Measurements from ENCODE around the gene SHISA5. TPM values are rescaled to one million over a fixed set of nuclear protein-coding genes. Genes with fewer than 3 reads are reported as not detected.
"Not testable (repeated sequence)": the region's sequence is repeated elsewhere in the genome, so short reads cannot be mapped to it uniquely, and the experiment has no call there.

Gene SHISA5
- total RNA-seq, 1 experiment from 2014 or later, result 85.4 TPM

GRCh38 chr3:48477959-48478520, 25.9 kb downstream of the SHISA5 start:
- DNase-seq (ENCODE audit: low spot score), result no peak

GRCh38 chr3:48476426-48477053, 27.4 kb downstream of the SHISA5 start:
- DNase-seq (ENCODE audit: low spot score), result no peak

GRCh38 chr3:48475188-48475587, 28.8 kb downstream of the SHISA5 start:
- no peak for DNase-seq (ENCODE audit: low spot score)

- DNase-seq (ENCODE audit: low spot score), result no peak
Observed at GRCh38 chr3:48474619-48475018, 29.4 kb downstream of the SHISA5 start.

- DNase-seq (ENCODE audit: low spot score), result not testable (repeated sequence)
Observed at GRCh38 chr3:48474031-48474430, 29.9 kb downstream of the SHISA5 start.

- no peak for DNase-seq (ENCODE audit: low spot score)
Observed at GRCh38 chr3:48473617-48473952, 30.4 kb downstream of the SHISA5 start.

GRCh38 chr3:48472923-48473616, 30.9 kb downstream of the SHISA5 start:
- DNase-seq (ENCODE audit: low spot score), result peak; percentile 89

- no peak for DNase-seq (ENCODE audit: low spot score)
Observed at GRCh38 chr3:48472673-48472922, 31.4 kb downstream of the SHISA5 start.

GRCh38 chr3:48470286-48470685, 33.7 kb downstream of the SHISA5 start:
- DNase-seq (ENCODE audit: low spot score), result no peak

- no peak for DNase-seq (ENCODE audit: low spot score)
Observed at GRCh38 chr3:48469046-48469915, 34.7 kb downstream of the SHISA5 start.

GRCh38 chr3:48468329-48468731, 35.6 kb downstream of the SHISA5 start:
- peak; percentile 36 for DNase-seq (ENCODE audit: low spot score)

- DNase-seq (ENCODE audit: low spot score), result no peak
Observed at GRCh38 chr3:48467473-48468267, 36.3 kb downstream of the SHISA5 start.

- no peak for DNase-seq (ENCODE audit: low spot score)
Observed at GRCh38 chr3:48467110-48467454, 36.9 kb downstream of the SHISA5 start.

GRCh38 chr3:48466386-48467109, 37.4 kb downstream of the SHISA5 start:
- peak; percentile 30 for DNase-seq (ENCODE audit: low spot score)

GRCh38 chr3:48465531-48466378, 38.2 kb downstream of the SHISA5 start:
- peak; percentile 94 for DNase-seq (ENCODE audit: low spot score)

- DNase-seq (ENCODE audit: low spot score), result no peak
Observed at GRCh38 chr3:48465237-48465530, 38.8 kb downstream of the SHISA5 start.

- DNase-seq (ENCODE audit: low spot score), result no peak
Observed at GRCh38 chr3:48464713-48465221, 39.2 kb downstream of the SHISA5 start.

- no peak for DNase-seq (ENCODE audit: low spot score)
Observed at GRCh38 chr3:48463703-48464102, 40.3 kb downstream of the SHISA5 start.

GRCh38 chr3:48461767-48462166, 42.2 kb downstream of the SHISA5 start:
- not testable (repeated sequence) for DNase-seq (ENCODE audit: low spot score)

GRCh38 chr3:48460517-48460902, 43.5 kb downstream of the SHISA5 start:
- no peak for DNase-seq (ENCODE audit: low spot score)

All from HT-29 (cell line).